DMS 273 (cell line): ENCODE measurements around the gene COL24A1.
"Not testable (repeated sequence)": the region's sequence is repeated elsewhere in the genome, so short reads cannot be mapped to it uniquely, and the experiment has no call there.

ENCODE experiments used
- DNase-seq: peaks from one replicate; lab custom pipeline; 2025; ENCODE audit not compliant: unreplicated experiment; lab: John Stamatoyannopoulos, UW

The COL24A1 gene

GRCh38 chr1:86153836-86154235, 2.7 kb downstream of the COL24A1 start:
- DNase-seq = no peak

GRCh38 chr1:86152887-86153286, 3.7 kb downstream of the COL24A1 start:
- DNase-seq = no peak

GRCh38 chr1:86151427-86151826, 5.1 kb downstream of the COL24A1 start:
- no peak for DNase-seq

- no peak for DNase-seq
Measured at GRCh38 chr1:86150553-86151055, 6.0 kb downstream of the COL24A1 start.

- no peak for DNase-seq
Measured at GRCh38 chr1:86149591-86149990, 7.0 kb downstream of the COL24A1 start.

GRCh38 chr1:86147755-86148154, 8.8 kb downstream of the COL24A1 start:
- DNase-seq = no peak

GRCh38 chr1:86146566-86146965, 10.0 kb downstream of the COL24A1 start:
- DNase-seq = no peak

- DNase-seq = no peak
Measured at GRCh38 chr1:86140281-86140880, 16.2 kb downstream of the COL24A1 start.

GRCh38 chr1:86138746-86139145, 17.8 kb downstream of the COL24A1 start:
- DNase-seq = no peak

- no peak for DNase-seq
Measured at GRCh38 chr1:86137436-86137835, 19.1 kb downstream of the COL24A1 start.

GRCh38 chr1:86119214-86119764, 37.3 kb downstream of the COL24A1 start:
- DNase-seq = no peak

- DNase-seq = no peak
Measured at GRCh38 chr1:86114816-86115400, 41.7 kb downstream of the COL24A1 start.

- DNase-seq = no peak
Measured at GRCh38 chr1:86114236-86114635, 42.3 kb downstream of the COL24A1 start.

- DNase-seq = not testable (repeated sequence)
Measured at GRCh38 chr1:86111590-86111989, 45.0 kb downstream of the COL24A1 start.

- no peak for DNase-seq
Measured at GRCh38 chr1:86110451-86111129, 46.0 kb downstream of the COL24A1 start.

- no peak for DNase-seq
Measured at GRCh38 chr1:86105533-86105866, 51.1 kb downstream of the COL24A1 start.

- no peak for DNase-seq
Measured at GRCh38 chr1:86104606-86105532, 51.7 kb downstream of the COL24A1 start.

- no peak for DNase-seq
Measured at GRCh38 chr1:86101616-86102015, 55.0 kb downstream of the COL24A1 start.

- no peak for DNase-seq
Measured at GRCh38 chr1:86100401-86100800, 56.2 kb downstream of the COL24A1 start.

GRCh38 chr1:86089765-86090164, 66.8 kb downstream of the COL24A1 start:
- DNase-seq = no peak
